CD1c-positive myeloid dendritic cell (primary cell): ENCODE data around the gene NPR2.

Source experiments
- DNase-seq: peaks from one replicate; pipeline ENCODE4 v3.0.0-alpha.2; 2016; ENCODE audit errors: extremely low spot score

The NPR2 gene

GRCh38 chr9:35800530-35800929, 9.1 kb downstream of the NPR2 start:
- DNase-seq: no peak

DNA sequence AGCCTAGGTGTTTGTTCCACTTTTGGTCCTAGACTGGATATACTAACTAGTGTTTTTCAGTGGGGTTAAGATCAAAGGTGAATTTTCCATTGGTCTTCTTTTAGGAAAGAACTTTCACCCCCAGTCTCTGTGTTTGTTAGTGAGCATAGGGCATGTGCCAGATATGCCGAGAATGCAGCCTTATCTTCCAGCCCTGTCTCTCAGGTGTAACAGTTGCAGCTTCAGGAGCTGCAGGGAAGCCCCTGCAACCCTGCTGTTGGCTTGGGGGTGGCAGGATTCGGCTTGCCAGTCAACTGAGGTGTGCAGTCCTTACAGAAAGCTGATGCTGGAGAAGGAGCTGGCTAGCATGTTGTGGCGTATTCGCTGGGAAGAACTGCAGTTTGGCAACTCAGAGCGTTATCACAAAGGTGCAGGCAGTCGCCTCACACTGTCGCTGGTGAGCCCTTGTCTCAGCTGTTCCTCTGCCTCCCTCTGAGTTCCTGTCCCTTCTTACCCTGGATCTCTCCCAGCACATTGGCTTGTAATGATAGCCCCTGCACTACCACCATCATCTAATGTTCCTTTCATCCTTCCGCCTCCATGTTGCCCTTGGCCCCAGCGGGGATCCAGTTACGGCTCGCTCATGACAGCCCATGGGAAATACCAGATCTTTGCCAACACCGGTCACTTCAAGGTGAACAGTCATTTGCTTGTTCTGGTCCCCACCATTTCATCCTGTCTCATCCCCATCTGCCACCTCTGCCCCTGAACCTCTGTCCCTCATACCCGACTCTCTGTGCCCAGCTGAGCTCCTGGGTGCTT, 10.1 kb downstream of the NPR2 start:
- DNase-seq: no peak

DNA sequence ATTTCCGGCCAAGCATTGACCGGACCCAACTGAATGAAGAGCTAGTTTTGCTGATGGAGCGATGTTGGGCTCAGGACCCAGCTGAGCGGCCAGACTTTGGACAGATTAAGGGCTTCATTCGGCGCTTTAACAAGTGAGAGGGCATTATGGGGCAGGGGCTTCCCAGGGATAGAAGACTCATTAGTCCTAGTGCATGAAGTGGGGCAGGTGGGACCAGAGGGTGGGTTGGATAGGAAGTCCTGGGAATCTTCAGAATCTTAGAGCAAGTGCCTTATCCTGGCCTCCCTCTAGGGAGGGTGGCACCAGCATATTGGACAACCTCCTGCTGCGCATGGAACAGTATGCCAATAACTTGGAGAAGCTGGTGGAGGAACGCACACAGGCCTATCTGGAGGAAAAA, 14.7 kb downstream of the NPR2 start:
- no peak for DNase-seq

- DNase-seq: no peak
These were observed 17.0 kb downstream of the NPR2 start for GRCh38 chr9:35808433-35808832.

- DNase-seq: no peak
These were observed 18.7 kb downstream of the NPR2 start for GRCh38 chr9:35810122-35810521.

GRCh38 chr9:35811381-35812024, 20.1 kb downstream of the NPR2 start:
- DNase-seq: no peak

DNA sequence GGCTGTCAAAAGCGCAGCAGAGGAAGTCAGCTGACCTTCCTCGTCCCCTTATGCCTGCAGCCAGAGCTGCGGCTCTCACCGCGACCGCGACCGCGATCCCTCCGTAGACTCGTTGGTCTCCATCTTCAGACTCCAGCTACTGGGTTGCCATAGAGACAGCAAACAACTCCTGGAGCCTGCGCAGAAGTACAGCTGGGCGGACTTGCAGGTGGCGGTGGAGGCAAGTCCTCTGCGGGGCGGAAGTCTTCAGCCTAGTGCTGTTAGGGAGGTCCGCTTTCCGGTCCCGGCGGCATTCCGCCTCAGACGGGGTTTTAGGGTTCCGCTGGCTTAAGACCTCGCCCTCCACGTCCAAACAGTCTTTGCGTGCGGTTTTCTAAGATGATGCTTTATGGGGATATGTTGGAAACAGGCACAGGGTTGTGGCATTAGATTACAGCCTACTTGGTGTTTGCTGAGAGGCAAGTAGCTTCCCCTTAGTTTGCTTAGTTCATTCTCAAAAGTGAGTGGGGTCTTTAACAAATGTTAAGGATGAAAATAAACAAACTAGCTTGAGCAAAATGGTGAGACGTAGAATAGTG, 20.7 kb downstream of the NPR2 start, which contains the start of gene SPAG8:
Gene SPAG8, minus strand, starts transcription at position 238 of the 578 bp plus-strand sequence. Its CDS starts 115 bp downstream, at position 123.
- DNase-seq: peak; percentile 95

- no peak for DNase-seq
These were observed 22.2 kb downstream of the NPR2 start for GRCh38 chr9:35813434-35814105.

- peak; percentile 54 for DNase-seq
These were observed 22.9 kb downstream of the NPR2 start for GRCh38 chr9:35814106-35814840.

DNA sequence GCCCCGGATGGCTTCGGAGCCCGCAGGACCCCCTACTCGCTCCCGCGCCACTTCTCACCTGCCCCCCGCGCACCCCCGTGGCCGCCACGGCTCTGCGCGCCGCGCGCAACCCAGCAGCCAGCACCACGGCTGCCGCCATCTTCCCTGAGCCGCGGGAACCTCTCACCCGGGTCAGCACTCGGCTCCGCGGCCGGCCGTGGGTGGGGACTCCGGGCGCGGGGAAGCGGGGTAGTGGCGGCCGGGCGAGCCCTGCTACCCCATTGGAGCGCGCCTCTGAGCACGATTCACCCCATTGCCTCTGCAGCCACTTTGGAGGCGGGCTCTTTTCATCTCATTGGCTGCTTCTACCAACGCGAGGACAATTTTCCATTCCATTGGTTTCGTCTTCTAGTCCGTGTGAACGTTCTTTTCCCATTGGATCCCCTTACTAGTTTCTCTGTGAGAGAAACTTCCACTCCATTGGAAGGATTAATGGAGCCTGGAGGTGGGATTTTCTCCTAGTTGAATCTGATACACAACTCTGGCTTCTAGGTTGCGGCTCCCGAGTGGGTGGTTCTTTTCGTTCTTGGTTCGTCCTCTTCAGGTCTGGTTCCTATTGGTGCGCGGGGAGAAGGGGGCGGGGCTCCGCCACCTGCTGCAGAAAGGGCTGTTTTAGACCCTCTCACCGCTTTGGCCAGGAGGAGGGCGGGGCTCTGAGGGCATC, 23.6 kb downstream of the NPR2 start, which contains the start of gene HINT2:
Gene HINT2, minus strand, starts transcription at position 202 of the 703 bp plus-strand sequence. Its CDS starts 63 bp downstream, at position 139.
- DNase-seq: peak; percentile 98

- no peak for DNase-seq
These were observed 25.3 kb downstream of the NPR2 start for GRCh38 chr9:35816708-35817107.

DNA sequence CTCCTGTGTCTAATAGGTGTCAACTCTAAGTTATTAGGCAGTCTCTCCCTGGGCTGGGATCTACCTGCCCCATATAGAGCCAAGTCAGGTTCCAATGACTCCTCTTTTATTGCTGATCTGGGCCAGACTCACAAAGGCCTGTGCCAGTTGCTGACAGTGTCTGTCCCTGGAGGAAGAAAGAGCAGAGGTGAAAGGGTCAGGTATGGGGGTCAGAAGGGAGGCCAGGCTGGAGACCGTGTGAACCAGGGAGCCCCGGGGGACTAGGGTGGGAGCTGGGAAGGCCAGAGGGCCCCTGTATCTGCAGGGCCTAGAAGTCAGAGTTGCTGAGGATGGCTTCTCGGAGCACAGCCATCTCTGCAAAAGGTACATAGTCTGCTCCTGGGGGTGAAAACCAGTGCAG, 26.9 kb downstream of the NPR2 start:
- DNase-seq: no peak

GRCh38 chr9:35820076-35820475, 28.7 kb downstream of the NPR2 start:
- no peak for DNase-seq

DNA sequence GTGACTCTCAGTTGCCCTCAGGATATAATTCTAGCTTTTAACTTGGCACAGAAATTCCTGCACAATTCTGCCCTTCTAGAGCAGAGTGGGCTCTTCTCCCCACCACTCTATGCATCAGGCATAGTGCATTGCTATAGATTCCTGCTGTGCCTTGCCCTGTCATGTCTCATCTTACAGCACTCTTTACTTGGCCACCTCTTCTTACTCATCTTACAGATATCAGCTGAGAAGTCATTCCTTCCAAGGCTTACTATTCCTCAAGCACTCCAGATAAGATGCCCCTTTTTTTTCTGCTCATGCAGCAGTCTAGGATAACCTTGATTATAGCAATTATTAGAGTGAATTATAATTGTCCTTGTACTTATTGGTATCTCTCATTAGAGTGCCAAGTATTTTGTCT, 31.5 kb downstream of the NPR2 start:
- no peak for DNase-seq

- DNase-seq: peak; percentile 68
These were observed 34.8 kb downstream of the NPR2 start for GRCh38 chr9:35826071-35826701.

- no peak for DNase-seq
These were observed 36.1 kb downstream of the NPR2 start for GRCh38 chr9:35827486-35827885.

DNA sequence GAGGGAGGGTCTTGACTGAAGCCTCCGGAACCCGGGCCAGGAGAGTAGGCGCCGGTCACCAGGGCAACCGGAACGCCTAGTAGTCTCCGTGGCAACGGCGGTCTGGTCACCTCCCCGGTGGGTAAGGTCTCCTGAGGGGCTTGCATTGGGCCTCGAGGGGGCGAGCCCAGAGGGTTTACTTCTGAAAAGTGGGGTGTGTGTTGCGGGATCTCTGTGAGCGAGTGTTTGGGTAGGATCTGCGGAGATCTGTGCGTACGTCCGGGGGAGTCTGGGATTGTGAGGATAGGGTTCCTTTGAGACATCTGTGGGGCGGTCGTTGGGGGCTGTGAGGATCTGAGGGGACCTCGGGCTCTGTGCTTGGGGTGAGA, 37.3 kb downstream of the NPR2 start, which contains the start of gene FAM221B:
Gene FAM221B, minus strand, starts transcription at position 17 of the 368 bp plus-strand sequence. CDS start 2,571 bp downstream, outside the sequence.
- peak; percentile 19 for DNase-seq

GRCh38 chr9:35829084-35829763, 37.8 kb downstream of the NPR2 start, which contains the start of gene TMEM8B:
TSS of gene TMEM8B (plus strand) at chr9:35829228. CDS start at chr9:35829448, 220 bp downstream.
- DNase-seq: peak; percentile 95

- DNase-seq: no peak
These were observed 38.3 kb downstream of the NPR2 start for GRCh38 chr9:35829764-35830096.

DNA sequence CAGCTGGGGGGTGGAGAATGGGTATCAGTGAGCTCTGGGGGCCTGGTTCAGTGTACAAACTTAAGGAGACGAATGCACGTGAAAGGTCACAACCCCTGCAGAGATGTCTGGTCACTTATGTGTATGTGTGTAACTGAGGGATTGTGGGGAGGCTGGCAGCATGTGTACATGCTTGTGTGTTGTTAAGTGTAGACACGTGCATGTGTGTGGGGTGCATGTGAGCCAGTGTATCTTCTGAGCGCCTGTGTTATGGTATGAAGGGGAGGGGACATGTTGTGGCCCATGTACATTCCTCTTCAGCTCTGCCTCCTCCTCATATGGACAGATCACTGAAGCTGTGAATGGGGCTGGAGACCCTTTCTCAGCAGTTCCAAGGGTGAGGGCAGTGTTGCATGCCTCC, 39.6 kb downstream of the NPR2 start:
- DNase-seq: no peak
